ENCODE results near the gene ACTG2.
A peak's percentile ranks its signal among the peaks of the same experiment; 100 is the strongest.
"Not testable (repeated sequence)": the region's sequence is repeated elsewhere in the genome, so short reads cannot be mapped to it uniquely, and the experiment has no call there.

The ACTG2 gene

GRCh38 chr2:73892631-73893329, at the start of gene ACTG2:
Gene ACTG2, plus strand, starts transcription at chr2:73893008. Its CDS starts 8,304 bp downstream, at chr2:73901312.
- no peak for DNase-seq

- no peak for DNase-seq
Observed at GRCh38 chr2:73844087-73844486, 48.7 kb upstream of the ACTG2 start.

GRCh38 chr2:73850009-73850408, 42.8 kb upstream of the ACTG2 start:
- DNase-seq, result no peak

GRCh38 chr2:73851274-73851673, 41.5 kb upstream of the ACTG2 start:
- DNase-seq, result no peak

- DNase-seq, result no peak
Observed at GRCh38 chr2:73852020-73852419, 40.8 kb upstream of the ACTG2 start.

- DNase-seq, result no peak
Observed at GRCh38 chr2:73855526-73855925, 37.3 kb upstream of the ACTG2 start.

GRCh38 chr2:73856214-73856613, 36.6 kb upstream of the ACTG2 start:
- DNase-seq, result no peak

- DNase-seq, result peak; percentile 62
Observed at GRCh38 chr2:73859721-73860586, 32.9 kb upstream of the ACTG2 start.

- DNase-seq, result no peak
Observed at GRCh38 chr2:73862987-73863386, 29.8 kb upstream of the ACTG2 start.

GRCh38 chr2:73868204-73868978, 24.4 kb upstream of the ACTG2 start:
- DNase-seq, result no peak

GRCh38 chr2:73870084-73870483, 22.7 kb upstream of the ACTG2 start:
- DNase-seq, result no peak

GRCh38 chr2:73877071-73877802, 15.6 kb upstream of the ACTG2 start:
- no peak for DNase-seq

GRCh38 chr2:73877984-73878383, 14.8 kb upstream of the ACTG2 start:
- not testable (repeated sequence) for DNase-seq

- no peak for DNase-seq
Observed at GRCh38 chr2:73885406-73885805, 7.4 kb upstream of the ACTG2 start.

GRCh38 chr2:73886357-73886756, 6.5 kb upstream of the ACTG2 start:
- DNase-seq, result peak; percentile 59

GRCh38 chr2:73887596-73888353, 5.0 kb upstream of the ACTG2 start:
- peak; percentile 17 for DNase-seq

GRCh38 chr2:73888388-73888787, 4.4 kb upstream of the ACTG2 start:
- DNase-seq, result no peak

GRCh38 chr2:73889206-73889605, 3.6 kb upstream of the ACTG2 start:
- DNase-seq, result no peak

- no peak for DNase-seq
Observed at GRCh38 chr2:73890301-73891092, 2.3 kb upstream of the ACTG2 start.

- DNase-seq, result no peak
Observed at GRCh38 chr2:73891276-73891901, 1.4 kb upstream of the ACTG2 start.

Measured in stimulated activated CD4-positive, alpha-beta T cell treated with anti-CD3 and anti-CD28 coated beads, Interleukin-1b, Interleukin-23, amount 100 ng/mL, for 48 hours (primary cell).